Embryonic facial prominence (tissue), 1 donor: ENCODE data around the gene ZNF445.
"Not testable (repeated sequence)": the region's sequence is repeated elsewhere in the genome, so short reads cannot be mapped to it uniquely, and the experiment has no call there.

Experiments used
- DNase-seq: peaks from one replicate; pipeline ENCODE4 v3.0.0-alpha.2; 2016; ENCODE audit errors: extremely low spot score

ZNF445 gene

DNA sequence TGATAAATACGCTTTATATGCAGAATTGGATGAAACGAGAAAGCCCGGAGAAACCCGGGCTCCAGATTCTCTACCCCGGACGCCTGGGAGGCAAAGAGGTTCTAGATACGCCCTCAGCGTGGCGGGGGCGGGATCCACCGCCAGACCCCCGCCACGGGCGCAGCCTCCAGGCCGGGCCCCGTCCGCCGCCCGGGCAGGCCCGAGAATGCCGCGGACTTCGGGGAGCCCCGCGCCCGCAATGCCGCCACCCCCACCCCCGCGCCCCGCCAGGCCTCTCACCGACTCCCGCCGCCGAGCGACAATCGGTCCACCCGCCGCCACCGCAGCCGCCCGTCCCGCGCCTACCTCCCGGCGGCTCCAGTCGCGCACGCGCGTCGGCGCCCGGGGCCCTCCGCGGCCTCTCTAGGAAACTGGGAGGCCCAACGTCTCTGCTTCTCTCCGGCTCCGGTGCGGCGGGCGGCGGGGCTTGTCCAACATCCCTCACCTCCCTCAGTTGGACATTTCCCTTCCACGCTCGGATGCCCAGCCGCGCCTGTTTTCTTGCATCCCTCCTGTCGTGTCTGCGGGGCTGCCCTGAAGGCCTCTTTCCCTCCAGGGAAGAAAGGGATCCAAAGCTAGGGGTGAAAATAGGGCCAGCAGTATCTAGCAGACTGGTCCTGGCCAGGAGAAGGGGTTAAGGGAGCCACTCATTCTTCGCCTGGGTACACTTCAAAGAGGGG, at the start of gene ZNF445:
ZNF445 (minus strand) TSS at position 359 of the 719 bp plus-strand sequence. CDS start 22,121 bp downstream, outside the sequence.
- DNase-seq: no peak

- DNase-seq: no peak
Measured at GRCh38 chr3:44525060-44525459, 47.6 kb upstream of the ZNF445 start.

- no peak for DNase-seq
Measured at GRCh38 chr3:44522494-44522933, 45.0 kb upstream of the ZNF445 start.

DNA sequence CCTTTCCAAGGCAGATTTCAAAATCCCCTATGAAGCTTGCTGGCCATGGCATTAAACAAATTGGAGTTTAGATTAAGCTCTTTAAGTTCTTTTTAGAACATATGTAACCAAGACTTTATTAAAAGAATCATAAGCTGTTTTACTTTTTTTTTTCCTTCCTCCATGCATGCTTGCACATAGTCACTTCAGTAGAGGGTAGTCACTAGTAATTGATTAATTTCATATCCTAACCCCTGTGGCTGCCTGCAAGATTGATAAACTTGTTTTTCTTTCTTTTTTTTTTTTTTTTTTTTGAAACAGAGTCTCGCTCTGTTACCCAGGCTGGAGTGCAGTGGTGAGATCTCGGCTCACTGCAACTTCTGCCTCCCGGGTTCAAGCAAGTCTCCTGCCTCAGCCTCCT, 44.3 kb upstream of the ZNF445 start:
- DNase-seq: no peak

DNA sequence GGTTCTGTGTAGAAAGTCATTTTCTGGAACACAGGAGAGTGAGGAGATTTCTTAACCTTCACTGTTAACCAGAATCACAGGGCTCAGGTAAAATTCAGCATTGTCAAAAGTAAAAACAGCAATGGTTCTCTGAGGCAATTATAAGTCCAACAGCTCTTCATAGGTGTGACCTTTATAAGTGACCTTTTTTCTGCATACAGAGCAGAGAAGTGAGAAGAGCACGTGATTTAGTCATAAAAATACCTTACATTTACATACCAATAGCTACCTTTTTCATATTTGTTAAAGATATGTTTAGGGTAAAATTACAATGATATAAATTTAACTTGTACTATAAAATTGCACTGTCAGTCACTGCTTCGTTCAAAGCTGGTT, 41.3 kb upstream of the ZNF445 start:
- DNase-seq: no peak

DNA sequence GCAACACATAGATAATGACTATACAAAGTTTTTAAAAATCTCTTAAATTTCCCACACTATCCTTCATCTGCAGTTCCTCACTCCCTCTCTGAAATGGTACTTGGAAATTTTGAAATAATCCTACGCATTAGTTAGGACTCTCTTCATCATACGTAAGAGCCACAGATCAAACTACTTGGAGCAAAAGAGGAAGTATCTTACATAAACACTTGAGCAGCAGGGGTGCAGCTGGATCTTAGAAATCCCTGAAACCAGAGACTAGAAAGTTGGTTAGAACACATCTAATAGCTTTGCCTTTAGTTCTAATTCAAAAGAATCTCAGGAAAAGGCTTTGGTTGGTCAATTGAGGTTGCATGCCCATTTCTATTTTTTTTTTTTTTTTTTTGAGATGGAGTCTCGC, 38.8 kb upstream of the ZNF445 start:
- no peak for DNase-seq

DNA sequence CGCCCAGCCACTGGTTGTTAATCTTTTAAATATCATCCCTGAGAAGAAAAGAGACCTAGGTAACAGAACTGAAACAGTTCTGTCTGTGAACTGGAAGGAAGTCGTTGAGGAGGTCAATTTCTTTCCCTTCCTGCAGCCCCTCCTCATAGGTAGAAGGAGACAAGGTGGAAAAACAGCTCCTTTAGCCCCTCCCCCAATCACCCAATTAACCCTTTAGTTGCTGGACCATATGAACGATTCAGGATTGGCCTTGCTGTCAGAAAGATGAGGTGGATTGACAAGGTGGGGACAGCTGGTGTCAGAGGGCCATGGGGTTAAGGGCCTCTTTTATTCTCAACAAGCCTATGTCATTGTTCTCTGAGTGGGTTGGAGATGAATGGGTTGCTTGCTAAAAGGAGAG, 36.0 kb upstream of the ZNF445 start:
- no peak for DNase-seq

- no peak for DNase-seq
Measured at GRCh38 chr3:44511238-44511566, 33.7 kb upstream of the ZNF445 start.

GRCh38 chr3:44510000-44510368, 32.5 kb upstream of the ZNF445 start:
- no peak for DNase-seq

DNA sequence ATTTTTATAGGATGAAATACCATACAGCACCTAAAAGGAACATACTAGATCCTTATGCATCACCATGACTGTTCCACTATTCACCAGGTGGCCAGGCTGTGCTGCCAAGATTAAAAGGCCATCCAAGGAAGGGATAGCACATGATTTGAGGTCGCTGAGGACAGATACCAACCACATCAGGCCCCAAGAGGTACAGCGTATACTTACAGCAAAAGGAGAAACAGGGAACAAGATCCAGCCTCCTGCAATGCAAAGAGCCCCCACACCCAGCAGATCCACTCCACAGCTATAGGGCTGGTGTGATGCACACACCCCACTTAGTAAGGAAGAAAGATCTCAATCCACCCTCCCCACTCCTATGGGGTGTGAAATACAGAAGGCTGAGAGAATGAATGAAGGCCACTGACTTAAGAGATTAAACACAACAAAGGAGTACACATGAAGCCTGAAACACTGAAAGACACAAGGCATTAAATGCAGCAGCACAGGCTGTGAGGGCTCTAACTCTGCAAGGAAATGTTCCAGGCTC, 32.0 kb upstream of the ZNF445 start:
- DNase-seq: no peak

DNA sequence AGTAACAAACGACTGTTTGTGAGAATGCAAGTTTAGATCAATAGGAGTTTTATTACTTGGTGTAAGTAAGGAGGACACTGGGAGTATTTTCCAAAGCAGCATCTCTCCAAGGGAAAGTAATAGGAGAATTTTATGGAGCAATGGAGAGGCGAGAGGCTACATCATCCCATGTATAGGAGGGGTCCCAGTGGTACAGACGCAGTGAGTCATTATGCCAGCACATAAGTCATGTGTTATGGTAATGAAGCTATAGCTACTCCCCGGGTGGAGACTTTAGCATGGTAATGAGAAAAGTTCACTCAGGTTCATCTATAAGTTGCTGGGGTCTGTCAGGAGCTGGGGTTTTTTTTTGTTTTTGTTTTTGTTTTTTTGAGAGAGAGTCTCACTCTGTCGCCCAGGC, 29.5 kb upstream of the ZNF445 start:
- DNase-seq: no peak

GRCh38 chr3:44506556-44506955, 29.1 kb upstream of the ZNF445 start:
- DNase-seq: no peak

GRCh38 chr3:44504566-44504965, 27.1 kb upstream of the ZNF445 start:
- DNase-seq: no peak

DNA sequence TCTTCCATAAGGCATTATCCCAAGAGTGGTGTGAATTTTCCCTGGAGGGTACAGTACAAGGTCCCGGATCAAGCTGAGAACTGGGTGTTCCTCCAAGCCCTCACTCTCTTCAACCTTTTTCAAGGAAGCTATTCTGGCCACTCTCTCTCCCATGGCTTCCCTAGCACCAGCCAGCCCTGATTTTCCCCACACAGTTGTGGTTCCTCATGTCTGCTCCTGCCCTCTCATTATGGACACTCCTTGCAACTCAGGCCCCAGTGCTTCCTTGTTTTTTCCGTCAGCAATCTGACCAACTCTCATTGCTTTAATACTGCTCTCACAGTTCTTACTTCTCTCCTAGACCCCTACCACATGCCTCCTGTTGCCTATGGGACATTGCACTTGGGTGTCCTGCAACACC, 25.7 kb upstream of the ZNF445 start:
- not testable (repeated sequence) for DNase-seq

- DNase-seq: no peak
Measured at GRCh38 chr3:44501971-44502370, 24.5 kb upstream of the ZNF445 start.

DNA sequence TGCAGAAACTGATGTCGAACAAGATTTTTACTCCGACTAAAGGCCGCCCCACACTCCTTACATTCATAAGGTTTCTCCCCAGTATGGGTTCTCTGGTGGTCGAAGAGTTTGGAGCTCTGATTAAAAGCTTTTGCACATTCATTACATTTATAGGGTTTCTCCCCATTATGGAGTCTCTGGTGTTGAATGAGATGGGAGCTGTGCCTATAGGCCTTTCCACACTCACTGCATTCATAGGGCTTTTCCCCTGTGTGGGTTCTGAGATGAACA, 22.4 kb upstream of the ZNF445 start:
- DNase-seq: not testable (repeated sequence)

- DNase-seq: no peak
Measured at GRCh38 chr3:44499149-44499898, 21.9 kb upstream of the ZNF445 start.

DNA sequence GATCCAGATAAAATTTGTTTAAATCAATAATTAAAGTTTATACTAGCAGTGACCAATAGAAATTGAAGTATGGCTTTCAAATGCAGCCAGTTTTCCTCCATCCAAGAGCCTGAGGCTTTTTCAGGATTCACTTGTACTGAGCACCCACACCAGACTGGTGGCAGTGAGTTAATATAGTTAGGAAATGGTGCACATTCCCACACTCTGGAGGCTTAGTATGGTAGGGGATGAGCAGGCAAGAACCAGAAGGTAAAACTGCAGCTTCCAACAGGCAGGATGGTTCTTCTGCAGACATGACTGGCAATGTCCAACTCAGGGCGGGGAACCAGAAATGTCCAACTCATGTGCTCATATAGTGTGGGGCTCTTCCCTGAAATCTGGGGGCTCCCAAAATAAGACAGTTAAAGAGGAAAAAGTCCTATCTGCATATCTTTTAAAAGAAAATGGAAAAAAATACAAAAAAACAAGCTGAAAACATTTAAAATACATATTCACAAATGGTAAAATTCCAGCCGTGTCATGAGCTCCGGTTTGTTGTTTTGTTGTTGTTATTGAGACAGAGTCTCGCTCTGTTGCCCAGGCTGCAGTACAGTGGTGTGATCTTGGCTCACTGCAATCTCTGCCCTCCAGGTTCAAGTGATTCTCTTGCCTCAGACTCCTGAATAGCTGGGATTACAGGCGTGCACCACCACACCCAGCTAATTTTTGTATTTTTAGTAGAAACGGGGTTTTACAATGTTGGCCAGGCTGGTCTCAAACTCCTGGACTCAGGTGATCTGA, 18.4 kb upstream of the ZNF445 start:
- no peak for DNase-seq

DNA sequence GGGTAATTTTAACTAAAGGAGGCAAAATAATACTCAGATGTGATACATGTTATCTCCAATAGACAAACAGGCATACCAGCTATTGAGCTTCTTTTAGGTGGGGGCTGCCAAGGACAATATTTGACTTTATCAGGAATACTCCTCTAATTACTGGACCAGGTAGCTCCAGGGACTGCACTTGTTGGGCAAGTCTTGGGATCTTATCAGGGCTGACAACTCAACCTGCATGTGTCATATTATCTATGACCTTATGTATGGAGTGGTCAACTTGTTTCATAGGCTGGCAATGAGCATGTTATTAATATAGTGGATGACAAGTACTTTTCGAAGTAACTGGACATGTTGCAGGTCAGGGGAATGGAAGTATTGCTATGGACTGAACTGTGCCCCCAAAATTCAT, 15.0 kb upstream of the ZNF445 start:
- DNase-seq: no peak

- no peak for DNase-seq
Measured at GRCh38 chr3:44482721-44483120, 5.3 kb upstream of the ZNF445 start.

DNA sequence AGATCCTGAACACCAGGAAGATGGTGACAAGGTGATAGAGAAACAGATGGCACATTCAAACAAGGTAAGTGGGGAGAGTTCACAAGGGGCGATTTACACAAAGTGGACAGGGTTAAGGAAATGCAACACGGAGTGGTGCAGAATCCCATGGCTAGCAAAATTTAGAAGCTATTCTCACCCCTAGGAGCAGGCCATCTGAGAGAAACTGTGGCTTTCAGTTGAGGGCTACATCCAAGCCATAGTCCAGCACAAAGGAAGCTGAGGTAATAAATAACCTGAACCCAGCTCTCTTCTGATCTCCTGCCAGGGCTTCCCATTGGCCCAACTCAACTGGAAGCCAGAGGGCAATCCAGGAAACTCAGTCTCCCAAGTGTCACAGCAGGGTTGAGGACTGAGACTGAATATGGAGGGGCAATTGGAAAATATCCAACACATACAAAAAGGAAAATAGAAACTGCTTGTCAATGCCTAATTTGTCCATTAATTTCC, 1.2 kb upstream of the ZNF445 start:
- DNase-seq: no peak

GRCh38 chr3:44478055-44478468, 592 bp upstream of the ZNF445 start:
- no peak for DNase-seq

DNA sequence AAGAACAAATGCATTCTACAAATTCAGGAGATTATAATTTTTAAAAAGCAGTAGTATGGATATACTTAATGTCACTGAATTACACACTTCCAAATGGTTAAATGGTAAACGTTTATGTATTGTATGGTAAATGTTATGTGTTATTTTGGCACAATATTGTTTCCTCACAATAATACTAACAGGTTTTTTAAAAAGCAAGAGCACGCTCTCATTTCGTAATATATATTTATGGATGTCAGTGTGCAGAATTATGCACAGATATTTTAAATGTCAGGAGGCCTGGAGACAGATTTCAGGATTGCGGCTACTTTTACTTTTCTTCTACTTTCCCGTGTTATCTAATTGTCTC, 533 bp downstream of the ZNF445 start:
- DNase-seq: no peak
